ENCODE measurements around the gene SINHCAF. TPM values are rescaled to one million over a fixed set of nuclear protein-coding genes. Genes with fewer than 3 reads are reported as not detected.

SINHCAF gene
- total RNA-seq, 2 experiments from 2014 or later: 159 to 160 TPM

- Mint-ChIP-seq H3K4me1 (peaks cover 42% of the 10 kb centered on the region), H3K27ac (no peak overlapping the region), H3K4me3 (no peak overlapping the region), H3K9me3 (no peaks in the 10 kb centered on the region), H3K27me3 (no peaks in the 10 kb centered on the region), H3K36me3 (peaks cover 72% of the 10 kb centered on the region)
- DNase-seq: no peak
Measured at GRCh38 chr12:31301311-31301710, 24.6 kb downstream of the SINHCAF start.

DNA sequence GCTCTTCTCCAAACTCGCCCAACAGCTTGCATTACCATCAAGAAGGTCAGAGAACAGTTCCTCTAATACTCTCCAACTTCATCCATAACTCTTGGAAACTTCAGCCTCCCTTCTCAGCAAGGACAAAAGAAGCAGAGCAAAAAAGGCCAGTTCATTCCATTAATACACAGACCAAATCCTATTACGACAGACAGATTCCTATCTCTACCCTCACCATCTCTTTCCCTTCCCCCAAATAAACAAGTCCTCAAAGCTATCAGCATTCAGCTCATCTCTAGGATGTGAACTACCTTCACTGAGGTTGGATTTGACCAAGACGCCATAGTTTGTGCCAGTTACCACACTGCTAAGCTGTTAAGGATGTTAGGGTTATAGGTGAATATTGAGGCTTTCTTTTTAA is 25.2 kb downstream of the SINHCAF start:
- peak overlapping the region; percentile 1 for H3K27ac Mint-ChIP-seq
- H3K27me3 Mint-ChIP-seq: no peaks in the 10 kb centered on the region
- H3K4me3 Mint-ChIP-seq: no peak overlapping the region
- peaks cover 40% of the 10 kb centered on the region for H3K4me1 Mint-ChIP-seq
- no peaks in the 10 kb centered on the region for H3K9me3 Mint-ChIP-seq
- no peak for DNase-seq
- peaks cover 72% of the 10 kb centered on the region for H3K36me3 Mint-ChIP-seq

- Mint-ChIP-seq H3K4me3 (no peak overlapping the region), H3K36me3 (peaks cover 71% of the 10 kb centered on the region), H3K27me3 (no peaks in the 10 kb centered on the region), H3K27ac (no peak overlapping the region), H3K4me1 (peaks cover 39% of the 10 kb centered on the region), H3K9me3 (no peaks in the 10 kb centered on the region)
- no peak for DNase-seq
Measured at GRCh38 chr12:31300341-31300740, 25.6 kb downstream of the SINHCAF start.

GRCh38 chr12:31298922-31299321 is 27.0 kb downstream of the SINHCAF start:
- no peak for DNase-seq
- Mint-ChIP-seq H3K36me3 (peaks cover 62% of the 10 kb centered on the region), H3K27ac (peak overlapping the region; percentile 63)

GRCh38 chr12:31298515-31298910 is 27.4 kb downstream of the SINHCAF start:
- Mint-ChIP-seq H3K4me3 (no peak overlapping the region), H3K4me1 (peaks cover 32% of the 10 kb centered on the region), H3K9me3 (no peaks in the 10 kb centered on the region), H3K36me3 (peaks cover 60% of the 10 kb centered on the region), H3K27ac (peak overlapping the region; percentile 63), H3K27me3 (no peaks in the 10 kb centered on the region)
- no peak for DNase-seq

More at GRCh38 chr12:31298922-31299321, 27.0 kb downstream of the SINHCAF start:
- Mint-ChIP-seq H3K4me3 (no peak overlapping the region), H3K27me3 (no peaks in the 10 kb centered on the region), H3K4me1 (peaks cover 30% of the 10 kb centered on the region), H3K9me3 (no peaks in the 10 kb centered on the region)

GRCh38 chr12:31297572-31298514 is 28.1 kb downstream of the SINHCAF start:
- H3K27ac Mint-ChIP-seq: peak overlapping the region; percentile 45
- H3K9me3 Mint-ChIP-seq: no peaks in the 10 kb centered on the region
- no peak for DNase-seq
- no peaks in the 10 kb centered on the region for H3K27me3 Mint-ChIP-seq
- H3K4me1 Mint-ChIP-seq: peaks cover 30% of the 10 kb centered on the region
- peaks cover 55% of the 10 kb centered on the region for H3K36me3 Mint-ChIP-seq
- H3K4me3 Mint-ChIP-seq: no peak overlapping the region

- H3K4me3 Mint-ChIP-seq: no peak overlapping the region
- peaks cover 39% of the 10 kb centered on the region for H3K36me3 Mint-ChIP-seq
- no peaks in the 10 kb centered on the region for H3K9me3 Mint-ChIP-seq
- H3K27ac Mint-ChIP-seq: peak overlapping the region; percentile 11
- H3K4me1 Mint-ChIP-seq: peaks cover 4% of the 10 kb centered on the region
- DNase-seq: no peak
- H3K27me3 Mint-ChIP-seq: no peaks in the 10 kb centered on the region
Measured at GRCh38 chr12:31289441-31289840, 36.5 kb downstream of the SINHCAF start.

DNA sequence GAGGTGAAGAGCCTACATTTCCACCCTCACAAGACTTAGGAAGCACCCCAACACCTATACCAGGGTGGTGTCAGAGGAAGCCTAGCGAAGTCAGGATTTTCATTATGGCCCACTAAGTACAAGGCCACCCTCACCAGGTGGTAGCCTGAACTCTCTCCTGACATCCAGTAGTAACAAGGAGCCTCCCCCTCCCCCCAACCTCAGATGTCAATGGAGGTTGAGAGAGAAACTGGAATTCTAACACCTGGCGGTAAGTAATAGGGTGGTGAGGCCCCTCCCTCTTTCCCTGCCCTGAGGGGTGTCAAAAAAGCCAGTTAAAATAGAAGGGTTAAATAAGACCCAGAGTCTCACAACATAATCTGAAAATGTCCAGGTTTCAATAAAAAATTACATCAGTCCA is 37.6 kb downstream of the SINHCAF start:
- Mint-ChIP-seq H3K9me3 (no peaks in the 10 kb centered on the region), H3K27me3 (no peaks in the 10 kb centered on the region), H3K4me1 (peaks cover 2% of the 10 kb centered on the region), H3K4me3 (no peak overlapping the region), H3K36me3 (peaks cover 37% of the 10 kb centered on the region), H3K27ac (no peak overlapping the region)
- no peak for DNase-seq

DNA sequence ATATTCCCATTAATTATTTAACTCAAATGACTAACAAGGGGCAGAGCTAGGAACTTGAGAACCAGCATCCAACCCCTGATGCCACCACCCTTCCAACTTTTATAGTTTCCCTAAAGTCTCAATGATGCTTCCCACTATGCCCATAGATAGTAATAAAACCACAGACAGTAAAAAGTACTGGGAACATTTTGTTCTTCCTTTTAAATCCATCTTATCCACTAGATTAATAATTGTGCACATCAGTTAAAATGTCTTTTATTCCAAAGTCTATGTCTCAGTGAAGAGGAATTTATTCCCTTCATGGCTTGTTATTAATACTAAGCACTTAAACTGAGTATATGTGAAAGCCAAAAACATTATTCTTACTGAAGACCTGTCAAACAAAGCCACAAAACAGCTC is 45.8 kb downstream of the SINHCAF start:
- Mint-ChIP-seq H3K27me3 (no peaks in the 10 kb centered on the region), H3K36me3 (peaks cover 28% of the 10 kb centered on the region), H3K27ac (peak overlapping the region; percentile 8), H3K9me3 (no peaks in the 10 kb centered on the region), H3K4me3 (no peak overlapping the region), H3K4me1 (no peaks in the 10 kb centered on the region)
- no peak for DNase-seq

DNA sequence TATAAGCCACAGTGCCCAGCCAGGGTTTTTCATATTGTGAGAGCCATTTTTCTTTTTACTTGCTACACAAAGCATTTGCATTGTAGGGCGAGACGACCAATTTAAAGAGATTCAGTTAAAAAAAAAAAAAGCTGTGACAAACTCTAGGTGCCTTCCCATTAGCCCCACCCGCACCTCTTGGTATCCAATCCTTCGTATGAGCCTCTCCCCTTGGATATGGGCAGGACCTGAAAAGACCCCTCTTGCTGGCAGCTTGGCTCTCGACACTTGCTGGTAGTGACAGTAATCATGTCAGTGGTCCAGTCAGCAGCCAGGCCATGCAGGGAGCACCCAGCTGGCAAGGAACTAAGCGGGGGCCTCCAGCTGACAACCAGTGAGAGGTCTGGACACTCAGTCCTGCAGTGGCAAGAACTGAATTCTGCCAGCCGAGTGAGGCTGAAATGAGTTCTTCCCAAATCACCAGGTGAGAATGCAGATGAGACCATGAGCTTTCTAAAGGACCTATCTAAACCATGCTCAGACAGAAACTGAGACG is 46.5 kb downstream of the SINHCAF start:
- peaks cover 22% of the 10 kb centered on the region for H3K36me3 Mint-ChIP-seq
- H3K4me1 Mint-ChIP-seq: no peaks in the 10 kb centered on the region
- no peak for DNase-seq
- H3K27me3 Mint-ChIP-seq: no peaks in the 10 kb centered on the region
- no peak overlapping the region for H3K27ac Mint-ChIP-seq
- H3K9me3 Mint-ChIP-seq: no peaks in the 10 kb centered on the region
- H3K4me3 Mint-ChIP-seq: no peak overlapping the region

DNA sequence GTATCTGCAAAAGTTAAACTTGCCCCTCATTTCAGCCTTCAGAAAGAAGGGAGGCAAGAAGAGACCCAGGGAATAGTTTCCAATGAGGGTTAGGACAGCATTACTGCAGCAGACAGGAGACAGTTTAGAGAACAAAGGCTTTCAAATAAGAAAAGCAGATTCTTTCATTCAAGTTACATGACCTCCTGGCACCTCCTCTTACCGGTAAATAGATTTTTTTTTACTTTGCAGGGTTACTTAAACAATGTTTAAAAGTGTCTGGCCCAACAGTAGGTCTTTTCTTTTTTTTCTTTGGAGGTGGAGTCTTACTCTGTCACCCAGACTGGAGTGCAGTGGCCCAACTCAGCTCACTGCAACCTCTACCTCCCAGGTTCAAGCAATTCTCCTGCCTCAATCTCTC is 47.1 kb downstream of the SINHCAF start:
- Mint-ChIP-seq H3K9me3 (no peaks in the 10 kb centered on the region), H3K36me3 (peaks cover 22% of the 10 kb centered on the region), H3K27ac (peak overlapping the region; percentile 57), H3K4me1 (no peaks in the 10 kb centered on the region), H3K27me3 (no peaks in the 10 kb centered on the region), H3K4me3 (no peak overlapping the region)
- DNase-seq: no peak

GRCh38 chr12:31278424-31278823 is 47.5 kb downstream of the SINHCAF start:
- peaks cover 21% of the 10 kb centered on the region for H3K36me3 Mint-ChIP-seq
- H3K4me1 Mint-ChIP-seq: no peaks in the 10 kb centered on the region
- no peaks in the 10 kb centered on the region for H3K27me3 Mint-ChIP-seq
- peak overlapping the region; percentile 57 for H3K27ac Mint-ChIP-seq
- no peaks in the 10 kb centered on the region for H3K9me3 Mint-ChIP-seq
- DNase-seq: no peak
- H3K4me3 Mint-ChIP-seq: no peak overlapping the region

- Mint-ChIP-seq H3K4me1 (no peaks in the 10 kb centered on the region), H3K9me3 (no peaks in the 10 kb centered on the region)
Measured at GRCh38 chr12:31277081-31277480, 48.9 kb downstream of the SINHCAF start.

GRCh38 chr12:31275491-31275890 is 50.5 kb downstream of the SINHCAF start:
- no peak overlapping the region for H3K27ac Mint-ChIP-seq
- H3K4me1 Mint-ChIP-seq: no peaks in the 10 kb centered on the region
- H3K36me3 Mint-ChIP-seq: peaks cover 20% of the 10 kb centered on the region
- no peaks in the 10 kb centered on the region for H3K27me3 Mint-ChIP-seq
- no peak overlapping the region for H3K4me3 Mint-ChIP-seq
- DNase-seq: no peak
- H3K9me3 Mint-ChIP-seq: no peaks in the 10 kb centered on the region

More at GRCh38 chr12:31277081-31277480, 48.9 kb downstream of the SINHCAF start:
- no peaks in the 10 kb centered on the region for H3K27me3 Mint-ChIP-seq
- no peak overlapping the region for H3K27ac Mint-ChIP-seq
- DNase-seq: no peak
- H3K36me3 Mint-ChIP-seq: peaks cover 17% of the 10 kb centered on the region
- no peak overlapping the region for H3K4me3 Mint-ChIP-seq

GRCh38 chr12:31274520-31275300 is 51.2 kb downstream of the SINHCAF start:
- Mint-ChIP-seq H3K4me1 (no peaks in the 10 kb centered on the region), H3K9me3 (no peaks in the 10 kb centered on the region), H3K27me3 (no peaks in the 10 kb centered on the region), H3K4me3 (no peak overlapping the region), H3K36me3 (peaks cover 18% of the 10 kb centered on the region), H3K27ac (peak overlapping the region; percentile 18)
- no peak for DNase-seq
